ENCODE results near the gene BMPR1B. TPM values are rescaled to one million over a fixed set of nuclear protein-coding genes. Genes with fewer than 3 reads are reported as not detected.

Gene BMPR1B
- total RNA-seq, 2 donors from 2014 or later: 28.6 to 59.8 TPM

- Histone ChIP-seq H3K9me3 (no peaks in the 10 kb centered on the region), H3K4me3 (no peak overlapping the region), H3K36me3 (no peaks in the 10 kb centered on the region), H3K27ac (no peak overlapping the region), H3K27me3 (replicated peaks; ENCODE audit: insufficient read depth) (no peaks in the 10 kb centered on the region), H3K4me1 (replicated peaks) (no peaks in the 10 kb centered on the region)
- intact Hi-C loops (cut with DNase I): no loop called here
- 95% methylated on average over 2 of the region's 2 CpGs for WGBS
- no peak for DNase-seq (ENCODE audit: low spot score)
- TF ChIP-seq POLR2A (IDR thresholded peaks at IDR 0.05) (no peak), POLR2AphosphoS5 (IDR thresholded peaks at IDR 0.05) (no peak)
- TF ChIP-seq, protein P1, sequence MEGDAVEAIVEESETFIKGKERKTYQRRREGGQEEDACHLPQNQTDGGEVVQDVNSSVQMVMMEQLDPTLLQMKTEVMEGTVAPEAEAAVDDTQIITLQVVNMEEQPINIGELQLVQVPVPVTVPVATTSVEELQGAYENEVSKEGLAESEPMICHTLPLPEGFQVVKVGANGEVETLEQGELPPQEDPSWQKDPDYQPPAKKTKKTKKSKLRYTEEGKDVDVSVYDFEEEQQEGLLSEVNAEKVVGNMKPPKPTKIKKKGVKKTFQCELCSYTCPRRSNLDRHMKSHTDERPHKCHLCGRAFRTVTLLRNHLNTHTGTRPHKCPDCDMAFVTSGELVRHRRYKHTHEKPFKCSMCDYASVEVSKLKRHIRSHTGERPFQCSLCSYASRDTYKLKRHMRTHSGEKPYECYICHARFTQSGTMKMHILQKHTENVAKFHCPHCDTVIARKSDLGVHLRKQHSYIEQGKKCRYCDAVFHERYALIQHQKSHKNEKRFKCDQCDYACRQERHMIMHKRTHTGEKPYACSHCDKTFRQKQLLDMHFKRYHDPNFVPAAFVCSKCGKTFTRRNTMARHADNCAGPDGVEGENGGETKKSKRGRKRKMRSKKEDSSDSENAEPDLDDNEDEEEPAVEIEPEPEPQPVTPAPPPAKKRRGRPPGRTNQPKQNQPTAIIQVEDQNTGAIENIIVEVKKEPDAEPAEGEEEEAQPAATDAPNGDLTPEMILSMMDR (IDR thresholded peaks at IDR 0.05): no peak
Measured at GRCh38 chr4:95013236-95013635, 255.5 kb downstream of the BMPR1B start.

- no peaks in the 10 kb centered on the region for H3K4me1 ChIP-seq (replicated peaks)
- 57% methylated on average over 1 of the region's 1 CpG for WGBS
- no peak overlapping the region for H3K27ac ChIP-seq
- DNase-seq (ENCODE audit: low spot score): no peak
- H3K27me3 ChIP-seq (replicated peaks; ENCODE audit: insufficient read depth): no peaks in the 10 kb centered on the region
- intact Hi-C loops (cut with DNase I): no loop called here
- no peaks in the 10 kb centered on the region for H3K36me3 ChIP-seq
- H3K9me3 ChIP-seq: no peaks in the 10 kb centered on the region
- TF ChIP-seq, protein P1 (IDR thresholded peaks at IDR 0.05): no peak
- TF ChIP-seq POLR2A (IDR thresholded peaks at IDR 0.05) (no peak), POLR2AphosphoS5 (IDR thresholded peaks at IDR 0.05) (no peak)
- H3K4me3 ChIP-seq: no peak overlapping the region
Measured at GRCh38 chr4:95014068-95014467, 256.3 kb downstream of the BMPR1B start.

DNA sequence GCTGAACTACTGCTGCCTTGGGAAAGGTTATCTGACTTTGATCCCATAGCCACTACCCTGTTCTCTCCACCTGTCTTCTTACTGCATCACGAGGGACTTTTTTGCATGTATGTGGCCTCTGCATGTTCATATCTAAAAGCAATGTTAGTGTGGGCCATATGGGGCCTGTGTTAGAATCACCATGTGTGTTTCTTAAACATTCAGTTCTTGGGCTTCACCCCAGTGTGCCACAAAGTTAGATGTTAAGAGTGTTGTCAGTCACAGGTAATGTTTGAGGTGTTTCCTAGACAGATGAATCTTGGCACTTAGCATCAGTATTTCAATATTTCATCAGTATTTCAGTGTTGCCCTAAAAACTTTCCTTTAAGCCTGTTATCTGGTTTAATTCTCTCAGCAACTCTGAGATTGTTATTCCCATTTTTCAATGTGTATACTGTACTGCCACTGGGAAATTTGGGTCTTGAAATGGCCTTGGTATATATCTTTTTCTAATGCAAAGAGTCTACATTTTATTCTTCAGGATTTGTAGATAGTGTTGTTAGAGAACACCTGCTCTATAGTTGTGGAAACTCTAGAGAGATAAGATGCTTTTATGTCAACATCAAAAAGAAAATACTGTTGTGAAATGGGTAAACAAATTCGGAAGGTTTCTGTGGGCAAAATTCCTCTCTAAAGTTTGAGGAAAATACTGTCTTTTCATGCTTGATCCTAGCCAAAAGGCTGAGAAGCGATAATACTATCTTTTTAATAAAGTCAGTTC lies 259.7 kb downstream of the BMPR1B start:
- Histone ChIP-seq H3K27me3 (replicated peaks; ENCODE audit: insufficient read depth) (no peaks in the 10 kb centered on the region), H3K27ac (no peak overlapping the region), H3K4me3 (no peak overlapping the region), H3K36me3 (no peaks in the 10 kb centered on the region), H3K9me3 (no peaks in the 10 kb centered on the region), H3K4me1 (replicated peaks) (no peaks in the 10 kb centered on the region)
- no peak for TF ChIP-seq POLR2AphosphoS5 (IDR thresholded peaks at IDR 0.05)
- TF ChIP-seq, protein P1 (IDR thresholded peaks at IDR 0.05): no peak
- TF ChIP-seq POLR2A (IDR thresholded peaks at IDR 0.05): no peak
- no peak for DNase-seq (ENCODE audit: low spot score)
- intact Hi-C loops (cut with DNase I): no loop called here
- WGBS: 75% methylated on average over 3 of the region's 3 CpGs

- H3K36me3 ChIP-seq: no peaks in the 10 kb centered on the region
- no peaks in the 10 kb centered on the region for H3K9me3 ChIP-seq
- no peaks in the 10 kb centered on the region for H3K4me1 ChIP-seq (replicated peaks)
- TF ChIP-seq POLR2AphosphoS5 (IDR thresholded peaks at IDR 0.05): no peak
- TF ChIP-seq, protein P1 (IDR thresholded peaks at IDR 0.05): no peak
- no peak for TF ChIP-seq POLR2A (IDR thresholded peaks at IDR 0.05)
- no peaks in the 10 kb centered on the region for H3K27me3 ChIP-seq (replicated peaks; ENCODE audit: insufficient read depth)
- no peak overlapping the region for H3K27ac ChIP-seq
- 76% methylated on average over 5 of the region's 5 CpGs for WGBS
- intact Hi-C loops (cut with DNase I): no loop called here
- no peak for DNase-seq (ENCODE audit: low spot score)
- no peak overlapping the region for H3K4me3 ChIP-seq
Measured at GRCh38 chr4:95018785-95019184, 261.0 kb downstream of the BMPR1B start.

GRCh38 chr4:95020521-95020920 lies 262.8 kb downstream of the BMPR1B start:
- DNase-seq (ENCODE audit: low spot score): no peak
- Histone ChIP-seq H3K27me3 (replicated peaks; ENCODE audit: insufficient read depth) (no peaks in the 10 kb centered on the region), H3K4me3 (no peak overlapping the region), H3K27ac (no peak overlapping the region), H3K9me3 (no peaks in the 10 kb centered on the region), H3K36me3 (no peaks in the 10 kb centered on the region), H3K4me1 (replicated peaks) (no peaks in the 10 kb centered on the region)
- intact Hi-C loops (cut with DNase I): no loop called here
- TF ChIP-seq POLR2AphosphoS5 (IDR thresholded peaks at IDR 0.05) (no peak), POLR2A (IDR thresholded peaks at IDR 0.05) (no peak)
- TF ChIP-seq, protein P1 (IDR thresholded peaks at IDR 0.05): no peak
- 96% methylated on average over 8 of the region's 8 CpGs for WGBS

Data from prostate gland (tissue), 2 donors.